ENCODE results near the gene ARID4B.

ARID4B gene

DNA sequence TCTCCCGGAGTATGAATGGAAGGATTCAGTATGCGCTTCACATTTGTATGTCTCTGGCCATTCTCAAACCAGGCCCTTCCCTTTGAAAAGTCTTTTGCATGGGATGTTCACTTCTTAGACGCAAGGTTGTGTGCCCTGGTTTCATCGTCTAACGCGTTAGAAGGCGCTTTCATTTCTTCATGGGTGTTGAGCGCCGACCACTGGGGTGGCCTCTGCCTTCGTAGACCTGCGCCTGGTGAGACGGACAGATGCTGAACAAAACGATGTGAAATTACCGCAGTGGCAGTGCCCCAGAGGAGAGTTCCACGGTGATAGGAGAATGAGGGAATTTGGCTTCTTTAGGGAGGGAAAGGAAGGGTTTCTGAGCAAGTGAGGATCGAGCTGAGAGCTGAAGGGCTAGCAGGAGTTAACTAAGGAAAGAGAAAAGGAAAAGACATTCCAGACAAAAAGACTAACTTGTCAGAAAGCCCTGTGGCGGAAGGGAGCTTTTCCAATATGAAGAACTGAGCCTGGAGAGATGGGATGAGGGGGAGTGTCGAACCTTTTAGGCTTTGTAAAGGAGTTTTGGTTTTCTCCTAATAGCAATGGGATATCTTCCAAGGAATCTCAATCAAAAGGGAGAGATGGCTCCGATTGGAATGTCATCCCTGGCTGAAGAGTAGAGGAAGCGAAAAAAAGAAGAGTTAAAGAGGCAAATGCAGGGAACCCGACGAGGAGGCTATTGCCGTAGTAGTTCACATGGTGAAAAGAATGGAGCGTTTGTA lies 1.3 kb upstream of the ARID4B start:
- H3K27ac ChIP-seq (ENCODE audit: low read depth, low read length): peak overlapping the region; percentile 85
- no peaks in the 10 kb centered on the region for H3K9me3 ChIP-seq (ENCODE audit: insufficient read depth, low read length)
- peaks cover 14% of the 10 kb centered on the region for H4K20me1 ChIP-seq (ENCODE audit: low read depth, low read length)
- no peaks in the 10 kb centered on the region for H3K9me2 ChIP-seq (replicated peaks; ENCODE audit: insufficient read depth, low read length)
- H3K4me3 ChIP-seq (ENCODE audit: insufficient read depth, low read length, poor library complexity, severe bottlenecking): peak overlapping the region; percentile 63
- H3F3A ChIP-seq (ENCODE audit: insufficient read depth): peaks cover 30% of the 10 kb centered on the region
- H3K9ac ChIP-seq (ENCODE audit: low read length): peak overlapping the region; percentile 74
- H3K79me2 ChIP-seq (ENCODE audit: insufficient read depth, low read length): peaks cover 89% of the 10 kb centered on the region
- H2AFZ ChIP-seq (ENCODE audit: low read depth, low read length, severe bottlenecking): peak overlapping the region; percentile 62
- H3K4me2 ChIP-seq (ENCODE audit: low read depth, low read length, poor library complexity, severe bottlenecking): peak overlapping the region; percentile 95
- H3K27me3 ChIP-seq (ENCODE audit: low read length): no peaks in the 10 kb centered on the region
- no peaks in the 10 kb centered on the region; the same call in 1 of the 2 replicates for H3K36me3 ChIP-seq (ENCODE audit: low read length)
- TF ChIP-seq EZH2phosphoT487 (conservative IDR thresholded peaks at IDR 0.05; ENCODE audit: low read length): no peak
- TF ChIP-seq, protein P1, sequence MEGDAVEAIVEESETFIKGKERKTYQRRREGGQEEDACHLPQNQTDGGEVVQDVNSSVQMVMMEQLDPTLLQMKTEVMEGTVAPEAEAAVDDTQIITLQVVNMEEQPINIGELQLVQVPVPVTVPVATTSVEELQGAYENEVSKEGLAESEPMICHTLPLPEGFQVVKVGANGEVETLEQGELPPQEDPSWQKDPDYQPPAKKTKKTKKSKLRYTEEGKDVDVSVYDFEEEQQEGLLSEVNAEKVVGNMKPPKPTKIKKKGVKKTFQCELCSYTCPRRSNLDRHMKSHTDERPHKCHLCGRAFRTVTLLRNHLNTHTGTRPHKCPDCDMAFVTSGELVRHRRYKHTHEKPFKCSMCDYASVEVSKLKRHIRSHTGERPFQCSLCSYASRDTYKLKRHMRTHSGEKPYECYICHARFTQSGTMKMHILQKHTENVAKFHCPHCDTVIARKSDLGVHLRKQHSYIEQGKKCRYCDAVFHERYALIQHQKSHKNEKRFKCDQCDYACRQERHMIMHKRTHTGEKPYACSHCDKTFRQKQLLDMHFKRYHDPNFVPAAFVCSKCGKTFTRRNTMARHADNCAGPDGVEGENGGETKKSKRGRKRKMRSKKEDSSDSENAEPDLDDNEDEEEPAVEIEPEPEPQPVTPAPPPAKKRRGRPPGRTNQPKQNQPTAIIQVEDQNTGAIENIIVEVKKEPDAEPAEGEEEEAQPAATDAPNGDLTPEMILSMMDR (IDR thresholded peaks at IDR 0.05; ENCODE audit: insufficient read depth, low read length, poor library complexity, severe bottlenecking): peak; percentile 33

DNA sequence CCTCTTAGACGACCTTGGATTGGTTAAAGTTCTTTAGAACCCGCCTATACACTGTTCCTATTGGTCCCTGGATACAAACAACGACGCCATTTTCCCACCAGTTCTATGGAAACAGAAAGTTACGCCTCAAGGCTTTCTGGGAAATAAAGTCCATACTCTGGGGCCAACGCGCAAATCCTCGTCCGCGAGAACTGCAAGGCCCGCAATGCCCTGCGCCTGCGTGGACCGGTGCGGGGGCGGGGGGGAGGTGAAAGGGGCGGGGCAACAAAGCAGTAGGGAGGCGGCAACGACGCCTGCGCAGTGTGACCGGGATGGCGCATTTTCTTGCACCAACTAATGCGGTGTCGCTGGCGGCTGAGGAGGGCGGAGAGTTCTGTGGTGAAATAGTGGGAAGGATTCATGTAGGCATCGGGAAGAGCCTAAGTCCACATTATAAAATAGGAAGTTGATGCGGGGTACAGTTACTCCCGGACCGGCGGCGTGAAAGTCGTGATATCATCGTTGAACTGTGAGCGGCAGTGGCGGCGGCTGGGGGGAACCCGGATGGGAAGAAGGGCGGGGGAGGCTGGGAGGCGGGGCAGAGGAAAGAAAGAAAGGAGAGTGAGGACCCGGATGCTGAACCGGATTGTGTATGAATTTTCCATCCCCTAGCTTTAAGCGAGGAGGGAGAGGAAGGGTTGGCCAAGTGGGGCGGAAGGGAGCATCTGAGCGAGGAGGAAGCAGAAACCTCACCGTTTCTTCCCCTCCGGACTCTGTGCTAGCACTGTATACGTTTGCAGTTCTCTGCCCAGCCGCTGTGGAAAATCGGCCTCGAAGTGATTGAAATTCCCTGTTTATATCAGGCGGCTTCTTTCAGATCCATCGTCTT lies 526 bp upstream of the ARID4B start, which contains the start of gene GGPS1:
GGPS1 (plus strand) TSS at position 300 of the 868 bp plus-strand sequence. CDS start 6,695 bp downstream, outside the sequence.
- Histone ChIP-seq H3K9me3 (ENCODE audit: insufficient read depth, low read length) (no peaks in the 10 kb centered on the region), H3K4me3 (ENCODE audit: insufficient read depth, low read length, poor library complexity, severe bottlenecking) (peak within 1 kb of the TSS; percentile 78), H3K27me3 (ENCODE audit: low read length) (no peaks in the 10 kb centered on the region), H3K9me2 (replicated peaks; ENCODE audit: insufficient read depth, low read length) (no peaks in the 10 kb centered on the region), H3K27ac (ENCODE audit: low read depth, low read length) (peak within 1 kb of the TSS; percentile 85), H3K4me2 (ENCODE audit: low read depth, low read length, poor library complexity, severe bottlenecking) (peak within 1 kb of the TSS; percentile 96), H3K36me3 (ENCODE audit: low read length) (no peaks in the 10 kb centered on the region; the same call in 1 of the 2 replicates), H2AFZ (ENCODE audit: low read depth, low read length, severe bottlenecking) (peak within 1 kb of the TSS; percentile 62), H4K20me1 (ENCODE audit: low read depth, low read length) (peaks cover 14% of the 10 kb centered on the region), H3F3A (ENCODE audit: insufficient read depth) (peaks cover 30% of the 10 kb centered on the region), H3K79me2 (ENCODE audit: insufficient read depth, low read length) (peaks cover 89% of the 10 kb centered on the region), H3K9ac (ENCODE audit: low read length) (peak within 1 kb of the TSS; percentile 95)
- TF ChIP-seq, protein P1 (IDR thresholded peaks at IDR 0.05; ENCODE audit: insufficient read depth, low read length, poor library complexity, severe bottlenecking): no peak
- no peak for TF ChIP-seq EZH2phosphoT487 (conservative IDR thresholded peaks at IDR 0.05; ENCODE audit: low read length)

GRCh38 chr1:235326719-235327558 lies 1.0 kb downstream of the ARID4B start:
- Histone ChIP-seq H3K9me2 (replicated peaks; ENCODE audit: insufficient read depth, low read length) (no peaks in the 10 kb centered on the region), H3K4me2 (ENCODE audit: low read depth, low read length, poor library complexity, severe bottlenecking) (peak overlapping the region; percentile 96), H3K27ac (ENCODE audit: low read depth, low read length) (peak overlapping the region; percentile 78), H4K20me1 (ENCODE audit: low read depth, low read length) (peaks cover 20% of the 10 kb centered on the region), H3K27me3 (ENCODE audit: low read length) (no peaks in the 10 kb centered on the region), H3F3A (ENCODE audit: insufficient read depth) (peaks cover 30% of the 10 kb centered on the region), H3K79me2 (ENCODE audit: insufficient read depth, low read length) (peaks cover 90% of the 10 kb centered on the region), H3K9ac (ENCODE audit: low read length) (peak overlapping the region; percentile 95), H3K9me3 (ENCODE audit: insufficient read depth, low read length) (no peaks in the 10 kb centered on the region), H3K36me3 (ENCODE audit: low read length) (no peaks in the 10 kb centered on the region; the same call in 1 of the 2 replicates), H3K4me3 (ENCODE audit: insufficient read depth, low read length, poor library complexity, severe bottlenecking) (peak overlapping the region; percentile 78), H2AFZ (ENCODE audit: low read depth, low read length, severe bottlenecking) (peak overlapping the region; percentile 11)
- TF ChIP-seq EZH2phosphoT487 (conservative IDR thresholded peaks at IDR 0.05; ENCODE audit: low read length): no peak
- TF ChIP-seq, protein P1 (IDR thresholded peaks at IDR 0.05; ENCODE audit: insufficient read depth, low read length, poor library complexity, severe bottlenecking): no peak
